GM19324 (cell line): ENCODE results near the gene BRI3BP.
"Not testable (repeated sequence)": the region's sequence is repeated elsewhere in the genome, so short reads cannot be mapped to it uniquely, and the experiment has no call there.

ENCODE experiments used
- ATAC-seq: cut with Tn5 transposase; IDR thresholded peaks from one replicate; pipeline ENCODE4 v1.9.1; 2021; ENCODE audit warnings: mild to moderate bottlenecking, moderate library complexity; ENCODE audit not compliant: unreplicated experiment, low FRiP score

Gene BRI3BP

DNA sequence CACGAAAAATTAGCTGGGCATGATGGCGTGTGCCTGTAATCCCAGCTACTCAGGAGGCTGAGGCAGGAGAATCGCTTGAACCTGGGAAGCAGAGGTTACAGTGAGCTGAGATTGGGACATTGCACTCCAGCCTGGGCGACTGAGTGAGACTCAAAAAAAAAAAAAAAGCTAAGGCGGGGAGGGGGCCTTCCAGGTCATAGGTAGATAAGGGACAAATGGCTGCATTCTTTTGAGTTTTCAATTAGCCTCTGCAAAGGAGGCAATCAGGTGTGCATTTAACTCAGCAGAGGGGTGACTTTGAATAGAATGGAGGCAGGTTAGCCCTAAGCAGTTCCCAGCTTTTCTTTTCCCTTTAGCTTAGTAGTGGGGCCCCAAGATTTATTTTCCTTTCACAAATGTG is 71.0 kb downstream of the BRI3BP start:
- ATAC-seq: no peak

DNA sequence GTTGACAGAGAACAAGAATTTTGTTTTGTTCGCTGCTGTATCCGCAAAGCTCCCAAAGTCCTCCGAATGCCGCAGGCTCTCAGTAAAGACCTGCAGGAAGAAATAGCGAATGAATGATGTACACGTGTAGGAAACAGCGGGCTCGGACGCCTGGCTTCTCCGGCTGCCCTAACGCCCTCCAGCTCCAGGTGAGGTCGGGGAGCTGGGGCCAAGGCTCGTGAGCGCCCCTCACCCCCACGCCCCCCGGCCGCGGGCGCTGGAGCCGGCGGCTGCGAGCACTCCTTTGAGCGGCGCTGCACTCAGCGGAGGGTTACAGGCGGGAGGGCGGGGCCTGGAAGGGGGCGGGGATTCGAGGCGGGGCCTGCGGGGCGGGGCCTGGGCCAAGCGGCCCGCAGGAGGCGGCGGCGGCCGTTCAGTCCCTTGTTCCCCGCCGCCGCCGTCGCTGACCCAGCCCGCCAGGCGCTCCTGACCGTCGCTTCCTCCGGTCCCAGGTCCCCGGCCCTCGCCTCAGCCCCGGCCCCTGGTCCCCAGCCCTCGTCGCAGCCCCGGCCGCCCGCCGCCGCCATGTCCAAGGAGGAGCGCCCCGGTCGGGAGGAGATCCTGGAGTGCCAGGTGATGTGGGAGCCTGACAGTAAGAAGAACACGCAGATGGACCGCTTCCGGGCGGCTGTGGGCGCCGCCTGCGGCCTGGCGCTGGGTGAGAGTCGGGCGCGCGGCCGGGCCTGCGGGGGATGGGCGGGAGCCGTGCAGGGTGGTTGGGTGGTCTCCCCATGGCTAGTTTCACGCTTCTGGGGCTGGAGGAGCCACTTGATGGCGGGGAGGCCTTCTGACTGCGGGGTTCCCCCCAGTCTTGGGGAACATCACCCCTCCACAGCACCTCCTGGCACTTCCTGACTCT is 71.8 kb downstream of the BRI3BP start, which contains the start of gene AACS:
TSS of gene AACS (plus strand) at position 415 of the 898 bp plus-strand sequence. CDS start at position 565, 150 bp downstream.
- ATAC-seq: peak; percentile 91

DNA sequence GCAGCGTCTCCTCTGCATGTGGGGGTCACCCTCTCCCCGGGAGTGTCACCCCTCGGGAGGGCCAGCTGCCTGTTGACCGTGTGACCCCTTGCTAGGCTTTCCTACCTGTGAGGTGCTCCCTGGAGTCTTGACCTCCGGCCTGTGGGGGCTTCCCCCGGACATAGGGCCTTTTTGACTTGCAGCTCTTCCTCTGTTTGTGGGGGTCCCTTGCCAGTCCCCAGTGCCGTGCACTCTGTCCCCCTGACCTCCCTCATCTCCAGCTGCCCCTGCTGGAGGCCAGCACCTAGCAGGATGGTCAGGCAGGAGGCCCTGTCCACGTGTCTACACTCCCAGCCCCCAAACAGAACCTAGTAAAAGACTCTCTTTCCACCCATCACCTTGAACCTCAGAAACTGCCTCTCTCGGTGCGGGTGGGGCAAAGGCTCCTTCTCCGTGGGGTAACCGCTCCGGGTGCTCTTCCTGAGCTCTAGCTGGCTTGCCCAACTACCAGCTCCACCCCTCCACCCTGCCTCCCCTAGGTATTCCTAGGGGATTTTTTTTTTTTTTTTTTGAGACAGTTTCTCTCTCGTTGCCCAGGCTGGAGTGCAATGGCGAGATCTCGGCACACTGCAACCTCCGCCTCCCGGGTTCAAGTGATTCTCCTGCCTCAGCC is 72.6 kb downstream of the BRI3BP start:
- ATAC-seq: no peak

DNA sequence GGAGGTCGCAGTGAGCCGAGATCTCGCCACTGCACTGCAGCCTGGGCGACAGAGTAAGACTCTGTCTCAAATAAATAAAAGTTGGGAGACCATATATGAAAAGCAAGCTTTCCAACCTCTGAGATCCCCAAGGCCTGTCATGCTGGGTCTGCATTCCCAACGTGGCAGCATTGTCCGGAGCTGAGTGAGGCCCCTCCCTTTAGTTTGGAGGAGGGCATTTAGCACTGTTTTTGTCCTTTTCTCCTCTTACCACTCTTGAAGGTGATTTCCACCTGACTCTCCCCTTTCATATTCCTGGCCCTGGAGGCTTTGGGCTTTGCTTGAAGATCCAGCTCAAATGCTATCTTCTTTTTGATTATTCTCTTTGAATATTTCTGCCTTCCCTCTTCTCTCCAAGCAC is 74.9 kb downstream of the BRI3BP start:
- no peak for ATAC-seq

DNA sequence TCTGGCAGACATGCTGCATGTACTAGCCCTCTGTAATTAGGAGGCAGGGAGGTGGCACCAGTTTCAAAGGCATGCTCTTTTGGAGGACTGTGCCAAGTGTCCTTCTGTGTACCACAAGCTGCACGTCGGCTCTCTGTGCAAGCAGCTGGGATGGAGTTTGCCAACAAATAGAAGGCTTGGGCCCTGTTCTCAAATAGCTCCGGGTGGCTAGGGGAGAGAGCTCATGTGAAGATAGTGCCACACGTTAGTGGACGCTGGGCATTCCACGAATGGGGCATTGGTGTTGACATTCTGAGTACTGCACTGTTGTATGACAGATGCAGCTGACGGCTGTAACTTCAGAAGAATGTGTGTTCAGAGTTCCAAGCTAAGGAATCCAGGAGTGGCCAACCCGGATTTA is 76.2 kb downstream of the BRI3BP start:
- ATAC-seq: no peak

DNA sequence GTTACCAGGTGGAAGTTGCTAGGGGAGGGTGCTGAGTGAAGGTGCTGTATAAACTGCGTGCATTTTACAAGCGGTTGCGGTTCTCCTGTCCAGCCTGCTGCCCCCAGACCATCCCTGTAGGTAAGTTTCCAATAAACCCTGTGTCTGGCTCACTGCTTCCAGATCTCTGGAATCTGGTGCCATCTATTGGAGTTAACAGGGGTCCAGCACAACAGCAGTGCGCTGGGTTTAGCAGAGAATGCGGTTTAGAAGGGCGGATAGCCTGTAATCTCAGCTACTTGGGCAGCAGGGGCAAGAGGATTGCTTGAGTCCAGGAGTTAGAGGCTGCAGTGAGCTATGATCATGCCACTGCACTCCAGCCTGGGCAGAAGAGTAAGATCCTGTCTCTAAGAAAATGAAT is 76.7 kb downstream of the BRI3BP start:
- ATAC-seq: no peak

DNA sequence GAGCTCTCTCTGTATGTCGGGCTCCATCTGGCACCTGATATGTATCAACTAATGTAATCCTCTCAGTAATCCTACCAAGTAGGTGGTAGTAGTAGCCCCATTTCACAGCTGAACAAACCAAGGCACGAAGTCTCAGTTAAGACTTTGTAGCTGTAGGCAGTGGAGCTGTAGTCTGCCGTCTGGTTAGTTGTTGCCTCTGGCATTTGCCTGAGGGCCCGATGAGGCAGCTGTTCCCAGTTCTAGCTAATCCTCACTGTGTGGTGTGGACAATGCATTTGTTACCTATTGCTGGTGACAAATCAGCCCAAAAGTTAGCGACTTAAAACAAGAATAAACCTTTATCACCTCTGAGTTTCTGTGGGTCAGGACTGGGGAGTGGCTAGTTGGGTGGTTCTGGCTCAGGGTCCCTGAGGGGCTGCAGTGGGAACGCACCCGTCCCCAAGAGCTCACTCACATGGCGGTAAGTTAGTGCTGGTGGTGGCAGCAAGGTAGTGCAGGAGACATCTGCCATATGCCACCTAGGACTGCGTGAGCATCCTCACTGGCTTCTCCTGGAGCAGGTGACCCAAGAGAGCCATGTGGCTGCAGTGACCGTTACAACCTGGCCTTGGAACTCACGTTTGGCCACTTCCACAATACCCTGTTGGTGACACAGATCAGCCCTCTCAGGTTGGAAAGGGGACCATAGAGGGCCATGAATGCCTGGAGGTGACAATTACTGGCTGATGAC is 77.4 kb downstream of the BRI3BP start:
- no peak for ATAC-seq

DNA sequence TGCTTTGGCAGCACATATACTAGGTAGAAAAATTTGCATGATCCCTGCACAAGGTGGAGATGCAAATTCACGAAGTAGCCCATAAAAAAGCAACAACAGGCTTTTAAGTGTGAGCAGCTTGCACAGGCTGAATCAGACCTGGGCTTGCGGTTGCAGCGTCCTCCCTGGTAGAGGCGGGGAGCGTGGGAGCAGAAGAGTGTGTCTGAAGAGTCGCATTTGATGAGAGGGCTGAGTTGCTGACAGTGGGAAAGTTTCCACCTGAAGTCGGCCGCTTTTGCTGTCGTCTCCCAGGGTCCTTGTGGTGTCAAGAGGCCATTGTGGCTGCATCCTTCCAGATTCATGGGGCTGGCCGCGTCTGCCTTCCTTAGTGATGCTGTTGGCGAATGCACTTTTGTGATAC is 78.0 kb downstream of the BRI3BP start:
- ATAC-seq: no peak

DNA sequence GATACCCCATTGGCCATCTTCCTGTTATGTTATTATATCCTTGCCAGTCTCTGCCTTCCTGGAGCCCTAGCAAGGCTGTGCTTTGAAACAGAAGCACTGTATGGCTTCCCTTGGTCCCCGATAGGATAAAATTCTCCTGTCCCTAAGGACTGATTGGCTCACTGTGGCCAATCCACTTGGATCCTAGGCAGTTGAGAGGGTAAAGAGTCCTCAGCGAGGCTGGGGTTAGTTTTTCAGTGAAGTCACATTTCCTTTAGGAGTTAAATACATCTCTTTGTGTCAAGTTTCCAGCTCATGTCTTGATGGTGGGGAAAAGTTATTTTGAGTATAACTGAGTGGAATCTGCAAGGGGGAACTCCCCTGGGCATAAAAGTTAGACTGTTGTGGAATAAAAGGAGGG is 79.1 kb downstream of the BRI3BP start:
- no peak for ATAC-seq

DNA sequence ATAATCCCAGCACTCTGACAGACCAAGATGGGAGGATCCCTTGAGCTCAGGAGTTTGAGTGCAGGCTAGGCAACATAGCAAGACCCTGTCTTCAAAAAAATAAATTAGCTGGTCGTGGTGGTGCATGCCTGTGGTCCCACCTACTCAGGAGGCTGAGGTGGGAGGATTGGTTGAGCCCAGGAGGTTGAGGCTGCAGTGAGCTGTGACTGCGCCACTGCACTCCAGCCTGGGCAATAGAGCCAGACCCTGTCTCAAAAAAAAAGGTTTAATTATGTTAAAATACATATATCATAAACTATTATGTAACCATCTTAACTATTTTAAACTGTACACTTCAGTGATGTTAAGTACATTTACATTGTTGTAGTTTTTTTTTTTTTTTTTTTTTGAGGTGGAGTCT is 80.8 kb downstream of the BRI3BP start:
- not testable (repeated sequence) for ATAC-seq

DNA sequence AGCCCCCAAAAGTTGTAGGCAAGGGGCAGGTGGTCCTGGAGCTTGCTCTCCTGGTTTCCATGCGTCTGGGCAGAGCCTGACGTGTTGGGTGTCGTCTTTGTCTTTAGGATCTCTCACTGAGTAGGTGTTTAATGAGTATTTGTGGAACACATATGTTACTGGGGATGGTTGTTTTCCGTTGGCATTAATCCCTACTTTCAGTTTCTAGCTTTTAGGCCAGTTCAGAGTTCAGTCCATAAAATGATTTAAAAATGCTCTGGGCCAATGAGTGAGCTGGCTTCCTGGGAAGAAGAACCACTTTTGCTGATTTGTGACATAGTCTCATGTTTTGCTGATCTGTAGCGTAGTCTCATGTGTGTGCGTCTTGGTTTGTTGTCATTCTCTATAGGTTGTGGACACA is 82.7 kb downstream of the BRI3BP start:
- ATAC-seq: no peak

DNA sequence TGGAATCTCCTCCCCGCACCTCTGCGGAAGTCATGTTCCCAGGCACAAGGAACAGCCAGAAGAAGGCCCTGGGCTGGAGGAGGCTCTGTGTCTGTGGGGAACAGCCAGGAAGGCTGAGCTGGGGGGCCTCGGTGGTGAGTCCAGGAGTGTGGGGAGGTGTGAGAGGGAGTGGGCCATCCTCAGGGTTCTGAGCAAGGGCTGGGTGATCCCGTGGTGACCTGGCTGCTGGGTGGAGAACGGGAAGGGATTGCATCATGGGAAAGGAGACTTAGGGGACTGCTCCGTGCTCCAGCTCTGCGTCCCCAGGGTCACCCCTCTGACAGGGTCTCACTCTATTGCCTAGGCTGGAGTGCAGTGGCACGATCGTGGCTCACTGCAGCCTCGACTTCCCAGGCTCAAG is 85.6 kb downstream of the BRI3BP start:
- no peak for ATAC-seq

DNA sequence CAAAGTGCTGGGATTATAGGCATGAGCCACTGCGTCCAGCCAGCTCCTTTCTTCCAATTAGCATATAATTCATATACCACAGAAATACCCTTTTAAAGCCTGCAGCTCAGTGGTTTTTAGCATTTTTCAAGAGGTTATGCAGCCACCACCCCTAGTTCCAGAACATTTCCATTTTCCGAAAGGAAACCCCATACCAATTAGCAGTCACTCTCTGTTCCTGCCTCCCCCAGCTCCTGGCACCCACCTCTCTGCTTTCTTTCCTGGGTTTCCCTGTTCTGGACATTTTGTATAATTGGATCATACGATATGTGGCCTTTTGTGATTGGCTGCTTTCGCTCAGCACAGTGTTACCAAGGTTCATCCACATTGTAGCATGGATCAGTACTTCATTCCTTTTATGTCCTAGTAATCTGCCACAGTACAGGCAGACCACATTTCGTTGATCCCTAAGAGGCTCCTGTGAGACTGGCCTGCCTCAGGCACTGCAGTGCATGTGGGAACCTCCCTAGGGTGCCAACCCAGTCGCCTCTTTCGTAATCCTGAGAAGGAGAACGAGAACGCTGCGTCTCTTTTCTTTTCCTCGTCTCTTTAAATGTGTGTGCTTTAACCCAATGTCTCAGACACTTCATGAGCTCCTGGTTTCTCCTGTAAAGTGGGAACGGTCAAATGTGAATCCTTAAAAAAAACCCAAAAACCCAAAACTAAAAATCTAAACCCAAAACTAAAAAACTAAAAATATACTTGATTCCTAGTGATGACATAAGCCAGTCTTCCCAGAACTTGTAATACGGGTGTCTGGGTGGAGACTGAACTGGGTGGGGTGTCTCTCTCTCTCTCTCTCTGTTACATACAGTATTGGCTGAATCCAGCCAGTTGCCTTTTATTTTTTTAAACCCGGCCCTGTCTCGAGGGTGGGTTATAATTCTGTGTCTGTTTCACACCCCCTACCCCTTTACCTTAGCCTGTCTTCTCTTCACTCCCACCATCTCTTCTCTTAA is 86.5 kb downstream of the BRI3BP start:
- ATAC-seq: no peak
